MM.1S (cell line): ENCODE measurements around the gene CCDC27.

Source experiments
- DNase-seq: peaks from one replicate; pipeline ENCODE4 v3.0.0-alpha.2; 2015
- H2AFZ ChIP-seq: fragments of 300-600 bp; sonication (generic); 2 replicates; pipeline ENCODE4 v1.6.0; 2016; ENCODE audit warnings: antibody characterized with exemption, low read length
- H3F3A ChIP-seq: fragments of 300-600 bp; sonication (generic); 2 replicates; pipeline ENCODE4 v1.6.1; 2016; ENCODE audit warnings: mild to moderate bottlenecking, antibody characterized with exemption, low read length, moderate library complexity, mixed read lengths; ENCODE audit not compliant: insufficient read depth
- H3K27ac ChIP-seq: fragments of 300-600 bp; sonication (generic); 2 replicates; pipeline ENCODE4 v1.5.1; 2016; ENCODE audit warnings: mild to moderate bottlenecking, low read length
- H3K27me3 ChIP-seq: fragments of 300-600 bp; sonication (generic); replicated peaks from 2 replicates; pipeline ENCODE4 v1.6.0; 2016; ENCODE audit warnings: low read length; ENCODE audit not compliant: insufficient read depth
- H3K36me3 ChIP-seq: fragments of 300-600 bp; sonication (generic); replicated peaks from 2 replicates; pipeline ENCODE4 v1.6.1; 2016; ENCODE audit warnings: mild to moderate bottlenecking, low read length, mixed read lengths; ENCODE audit not compliant: insufficient read depth
- H3K4me1 ChIP-seq: fragments of 300-600 bp; sonication (generic); 2 replicates; pipeline ENCODE4 v1.6.1; 2016; ENCODE audit warnings: low read length, mixed read lengths
- H3K4me2 ChIP-seq: fragments of 300-600 bp; sonication (generic); 2 replicates; pipeline ENCODE4 v1.6.0; 2016; ENCODE audit warnings: low read depth, low read length
- H3K4me3 ChIP-seq: fragments of 300-600 bp; sonication (generic); 2 replicates; pipeline ENCODE4 v1.5.1; 2016; ENCODE audit warnings: low read length, mixed read lengths
- H3K79me2 ChIP-seq: fragments of 300-600 bp; sonication (generic); 2 replicates; pipeline ENCODE4 v1.6.1; 2016; ENCODE audit warnings: mixed run types, low read length, mixed read lengths
- H3K9ac ChIP-seq: fragments of 300-600 bp; sonication (generic); 2 replicates; pipeline ENCODE4 v1.6.1; 2016; ENCODE audit warnings: low read length, mixed read lengths
- H3K9me2 ChIP-seq: fragments of 300-600 bp; sonication (generic); replicated peaks from 2 replicates; pipeline ENCODE4 v1.6.1; 2016; ENCODE audit warnings: mild to moderate bottlenecking, low read length, mixed read lengths; ENCODE audit not compliant: insufficient read depth
- H3K9me3 ChIP-seq: fragments of 300-600 bp; sonication (generic); replicated peaks from 2 replicates; pipeline ENCODE4 v1.6.1; 2016; ENCODE audit warnings: mild to moderate bottlenecking, low read length, mixed read lengths; ENCODE audit not compliant: insufficient read depth
- H4K20me1 ChIP-seq: fragments of 300-600 bp; sonication (generic); 2 replicates; pipeline ENCODE4 v1.6.1; 2016; ENCODE audit warnings: mild to moderate bottlenecking, low read length, moderate library complexity, mixed read lengths; ENCODE audit not compliant: insufficient read depth
- EZH2 ChIP-seq: fragments of 300-600 bp; sonication (generic); optimal IDR thresholded peaks from 2 replicates; pipeline ENCODE3; 2017; ENCODE audit warnings: low read depth, mild to moderate bottlenecking, antibody characterized with exemption, low read length, mixed read lengths
- EZH2phosphoT487 ChIP-seq: fragments of 300-600 bp; sonication (generic); IDR thresholded peaks from 2 replicates; pipeline ENCODE4 v1.6.1; 2018; ENCODE audit warnings: antibody characterized with exemption, low read length
- TF ChIP-seq, protein P1 (sequence below): fragments of 300-600 bp; sonication (generic); IDR thresholded peaks from 2 replicates; pipeline ENCODE4 v1.5.1; 2016; ENCODE audit warnings: antibody characterized with exemption, low read length, mixed read lengths

The CCDC27 gene

GRCh38 chr1:3725366-3725765 lies 26.9 kb upstream of the CCDC27 start:
- no peak overlapping the region for H3K4me2 ChIP-seq
- no peak overlapping the region for H3K27ac ChIP-seq
- TF ChIP-seq, protein P1, sequence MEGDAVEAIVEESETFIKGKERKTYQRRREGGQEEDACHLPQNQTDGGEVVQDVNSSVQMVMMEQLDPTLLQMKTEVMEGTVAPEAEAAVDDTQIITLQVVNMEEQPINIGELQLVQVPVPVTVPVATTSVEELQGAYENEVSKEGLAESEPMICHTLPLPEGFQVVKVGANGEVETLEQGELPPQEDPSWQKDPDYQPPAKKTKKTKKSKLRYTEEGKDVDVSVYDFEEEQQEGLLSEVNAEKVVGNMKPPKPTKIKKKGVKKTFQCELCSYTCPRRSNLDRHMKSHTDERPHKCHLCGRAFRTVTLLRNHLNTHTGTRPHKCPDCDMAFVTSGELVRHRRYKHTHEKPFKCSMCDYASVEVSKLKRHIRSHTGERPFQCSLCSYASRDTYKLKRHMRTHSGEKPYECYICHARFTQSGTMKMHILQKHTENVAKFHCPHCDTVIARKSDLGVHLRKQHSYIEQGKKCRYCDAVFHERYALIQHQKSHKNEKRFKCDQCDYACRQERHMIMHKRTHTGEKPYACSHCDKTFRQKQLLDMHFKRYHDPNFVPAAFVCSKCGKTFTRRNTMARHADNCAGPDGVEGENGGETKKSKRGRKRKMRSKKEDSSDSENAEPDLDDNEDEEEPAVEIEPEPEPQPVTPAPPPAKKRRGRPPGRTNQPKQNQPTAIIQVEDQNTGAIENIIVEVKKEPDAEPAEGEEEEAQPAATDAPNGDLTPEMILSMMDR, result no peak
- TF ChIP-seq EZH2phosphoT487, result no peak
- TF ChIP-seq EZH2, result no peak
- H2AFZ ChIP-seq, result no peak overlapping the region
- no peaks in the 10 kb centered on the region for H3K36me3 ChIP-seq
- no peaks in the 10 kb centered on the region for H3K4me1 ChIP-seq
- H4K20me1 ChIP-seq, result no peaks in the 10 kb centered on the region
- no peaks in the 10 kb centered on the region for H3K79me2 ChIP-seq
- no peak for DNase-seq
- no peak overlapping the region for H3K4me3 ChIP-seq
- no peaks in the 10 kb centered on the region for H3K27me3 ChIP-seq
- no peaks in the 10 kb centered on the region for H3K9me3 ChIP-seq
- no peak overlapping the region for H3K9ac ChIP-seq
- no peaks in the 10 kb centered on the region for H3K9me2 ChIP-seq
- no peaks in the 10 kb centered on the region for H3F3A ChIP-seq

- H3K4me3 ChIP-seq, result no peak overlapping the region
- no peak overlapping the region for H3K4me2 ChIP-seq
- H2AFZ ChIP-seq, result no peak overlapping the region
- H3K9ac ChIP-seq, result no peak overlapping the region
- no peaks in the 10 kb centered on the region for H3K9me2 ChIP-seq
- no peak overlapping the region for H3K27ac ChIP-seq
- no peak for DNase-seq
- H3K27me3 ChIP-seq, result no peaks in the 10 kb centered on the region
- no peaks in the 10 kb centered on the region for H4K20me1 ChIP-seq
- no peak for TF ChIP-seq EZH2
- TF ChIP-seq, protein P1, result no peak
- TF ChIP-seq EZH2phosphoT487, result no peak
- H3K79me2 ChIP-seq, result no peaks in the 10 kb centered on the region
- H3F3A ChIP-seq, result no peaks in the 10 kb centered on the region
- H3K36me3 ChIP-seq, result no peaks in the 10 kb centered on the region
- no peaks in the 10 kb centered on the region for H3K4me1 ChIP-seq
- H3K9me3 ChIP-seq, result no peaks in the 10 kb centered on the region
Observed at GRCh38 chr1:3727042-3727824, 25.0 kb upstream of the CCDC27 start.

GRCh38 chr1:3727825-3728776 lies 24.1 kb upstream of the CCDC27 start:
- Histone ChIP-seq H3K4me1 (no peaks in the 10 kb centered on the region), H2AFZ (no peak overlapping the region), H3K27me3 (no peaks in the 10 kb centered on the region), H3K9me2 (no peaks in the 10 kb centered on the region), H3K4me3 (no peak overlapping the region), H3K9me3 (no peaks in the 10 kb centered on the region), H3K4me2 (no peak overlapping the region), H3K36me3 (no peaks in the 10 kb centered on the region), H4K20me1 (no peaks in the 10 kb centered on the region), H3K9ac (no peak overlapping the region), H3F3A (no peaks in the 10 kb centered on the region), H3K79me2 (no peaks in the 10 kb centered on the region), H3K27ac (no peak overlapping the region)
- DNase-seq, result no peak
- TF ChIP-seq, protein P1, result no peak
